CMK (cell line): Measurements from ENCODE around the gene STAMBPL1.

ENCODE experiments used
- DNase-seq: peaks from one replicate; pipeline ENCODE4 v3.0.0-alpha.2; 2010; ENCODE audit warnings: low read depth

Gene STAMBPL1

GRCh38 chr10:88952647-88953111 lies 72.6 kb downstream of the STAMBPL1 start, which contains the start of gene ACTA2:
TSS of gene ACTA2 (minus strand) at chr10:88952773. CDS start at chr10:88948930, 3,843 bp downstream.
- DNase-seq = no peak

GRCh38 chr10:88953662-88954061 lies 73.6 kb downstream of the STAMBPL1 start:
- DNase-seq = no peak

DNA sequence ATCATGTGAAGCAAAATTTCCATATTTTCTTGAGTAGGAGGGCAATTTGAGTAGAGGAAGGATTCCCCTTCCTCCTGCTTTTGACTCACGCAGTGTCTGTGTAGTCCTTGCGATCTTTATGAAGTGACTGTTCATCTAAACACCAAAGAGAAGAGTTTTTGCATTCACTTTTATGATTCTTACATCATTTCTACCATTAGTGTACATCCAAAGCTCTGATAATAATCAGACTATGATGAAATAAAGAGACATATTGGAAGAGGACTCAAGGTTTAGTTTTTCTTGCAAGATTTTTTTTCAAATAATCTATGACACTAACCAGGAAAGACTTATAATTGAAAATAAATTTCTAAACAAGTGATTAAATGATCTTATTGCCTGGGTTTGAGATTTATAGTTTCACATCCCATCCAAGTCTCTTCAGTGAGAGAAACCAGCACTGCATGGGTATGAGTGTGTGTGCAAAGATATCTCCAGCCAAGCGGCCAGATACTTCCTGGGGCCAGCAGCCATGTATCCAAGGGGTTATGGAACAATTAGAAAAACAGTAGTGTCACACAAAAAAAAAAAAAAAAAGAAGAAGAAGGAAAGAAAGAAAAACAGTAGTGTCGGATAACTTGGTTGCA lies 74.5 kb downstream of the STAMBPL1 start:
- DNase-seq = no peak

- no peak for DNase-seq
These were observed 77.3 kb downstream of the STAMBPL1 start for GRCh38 chr10:88957381-88957780.

DNA sequence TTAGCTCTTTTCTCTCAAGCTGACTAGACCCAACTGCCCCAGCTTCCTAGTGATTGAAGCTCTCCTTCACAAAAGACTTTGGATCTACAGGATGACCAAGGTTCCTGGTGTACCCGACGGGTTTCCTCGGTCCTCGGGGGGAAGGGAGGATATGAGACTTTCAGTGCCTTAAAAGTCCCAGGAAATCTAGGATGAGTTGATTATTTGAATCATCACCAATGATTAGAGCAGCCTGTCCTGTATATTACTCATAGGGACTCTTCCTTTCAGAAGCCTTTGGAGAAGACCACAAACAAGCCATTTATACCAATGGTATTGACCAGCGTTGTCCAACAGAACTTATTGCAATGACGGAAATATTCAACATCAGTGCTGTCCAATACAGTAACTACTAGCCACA lies 78.7 kb downstream of the STAMBPL1 start:
- no peak for DNase-seq

DNA sequence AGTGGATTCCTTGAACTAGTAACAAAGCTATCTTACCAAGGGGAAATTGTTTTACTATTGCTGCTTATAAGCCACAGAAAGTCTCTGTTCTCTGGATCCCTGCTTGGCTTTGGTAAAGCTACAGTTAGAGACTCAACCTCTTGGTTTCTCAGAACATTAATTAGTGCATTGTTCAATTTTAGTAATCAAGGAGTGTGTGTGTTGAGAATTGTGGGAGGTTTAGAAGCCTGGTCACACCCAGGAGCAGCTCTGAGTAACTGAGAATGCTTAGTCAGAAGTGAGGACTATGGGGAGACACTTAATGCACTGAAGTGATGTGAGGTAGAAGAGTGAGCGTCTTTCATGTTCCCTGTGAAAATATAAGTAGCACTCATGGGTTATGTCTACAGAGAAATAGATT lies 80.8 kb downstream of the STAMBPL1 start:
- no peak for DNase-seq

GRCh38 chr10:88961266-88961665 lies 81.2 kb downstream of the STAMBPL1 start:
- DNase-seq = no peak

DNA sequence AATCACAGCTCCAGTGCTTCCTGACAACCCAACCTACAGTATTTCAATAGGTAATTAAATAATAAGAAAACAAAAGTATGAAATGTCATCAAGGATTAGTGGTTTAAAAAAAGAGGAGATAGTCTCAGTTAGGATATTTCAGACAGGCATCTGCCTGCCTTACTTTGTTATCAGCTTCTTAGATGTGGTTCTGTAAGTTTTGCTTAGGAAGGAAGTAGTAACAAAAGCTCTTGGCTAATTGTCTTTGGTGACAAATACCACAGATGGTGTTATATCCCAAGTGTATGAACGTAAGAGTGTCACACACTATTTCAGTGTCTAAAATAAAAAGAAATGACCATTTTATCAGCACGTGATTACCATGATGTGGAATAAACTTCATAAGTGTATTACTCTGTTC lies 82.3 kb downstream of the STAMBPL1 start:
- no peak for DNase-seq

- DNase-seq = no peak
These were observed 83.3 kb downstream of the STAMBPL1 start for GRCh38 chr10:88963318-88963717.

GRCh38 chr10:88964360-88964759 lies 84.3 kb downstream of the STAMBPL1 start:
- no peak for DNase-seq

- no peak for DNase-seq
These were observed 84.9 kb downstream of the STAMBPL1 start for GRCh38 chr10:88964869-88965415.

DNA sequence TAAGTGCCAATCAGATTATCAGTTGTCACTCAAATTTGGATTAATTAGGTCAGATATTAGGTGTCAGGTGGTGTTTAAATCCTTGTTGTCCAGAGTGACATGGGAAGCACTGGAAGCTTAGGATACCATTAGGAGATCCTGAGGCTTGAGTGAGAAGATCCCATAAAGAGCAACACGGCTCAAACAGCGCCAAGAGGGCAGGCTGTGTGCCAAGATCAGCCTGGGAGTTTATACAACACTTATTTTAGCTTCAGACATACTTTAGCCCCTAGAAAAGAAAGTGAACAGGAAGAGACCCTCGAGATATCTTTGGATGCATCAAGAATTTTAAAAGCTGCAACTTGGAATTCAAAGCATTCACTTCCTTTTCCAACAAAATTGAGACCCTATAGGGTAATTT lies 86.8 kb downstream of the STAMBPL1 start:
- no peak for DNase-seq

- no peak for DNase-seq
These were observed 88.3 kb downstream of the STAMBPL1 start for GRCh38 chr10:88968391-88968790.

DNA sequence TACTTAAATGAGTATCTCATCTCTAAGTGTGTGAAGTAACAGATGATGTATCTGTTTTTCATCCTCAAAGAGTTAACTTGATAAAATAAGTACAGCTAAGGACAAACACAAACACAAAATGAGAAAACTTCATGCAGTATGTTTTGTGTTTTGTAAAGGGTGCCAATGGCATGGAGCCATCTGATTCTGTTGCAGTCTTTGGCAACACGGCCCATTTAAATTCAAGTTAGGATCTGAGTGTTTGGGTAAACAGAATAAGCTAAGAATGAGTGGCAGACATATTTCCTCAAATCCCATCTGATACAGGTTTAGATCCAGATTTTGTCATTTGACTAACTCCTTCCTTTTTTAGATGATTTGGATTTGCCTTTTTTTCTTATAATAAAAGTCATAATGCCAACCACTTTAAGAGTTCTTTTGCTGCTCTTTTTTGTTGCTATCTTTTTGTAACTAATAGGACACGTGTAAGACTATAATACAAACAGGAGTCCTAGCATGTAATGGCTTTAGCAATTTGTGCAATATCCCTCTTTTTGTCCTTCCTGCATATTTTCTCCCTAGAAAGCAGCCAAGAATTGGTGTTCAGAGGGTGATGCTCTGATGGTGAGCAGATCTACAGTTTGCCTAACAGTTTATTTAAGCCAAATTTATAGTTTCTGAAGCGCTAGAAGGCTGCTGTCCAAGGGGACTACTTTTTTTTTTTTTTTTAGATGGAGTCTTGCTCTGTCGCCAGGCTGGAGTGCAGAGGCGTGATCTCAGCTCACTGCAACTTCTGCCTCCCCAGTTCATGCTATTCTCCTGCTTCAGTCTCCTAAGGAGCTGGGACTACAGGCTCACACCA lies 91.4 kb downstream of the STAMBPL1 start:
- no peak for DNase-seq
